Skeletal muscle tissue (tissue), 4 donors: ENCODE measurements around the gene LPAR2. TPM values are rescaled to one million over a fixed set of nuclear protein-coding genes. Genes with fewer than 3 reads are reported as not detected.

Experiments used
- H3K27ac ChIP-seq: one replicate; pipeline ENCODE4 v1.7.0; 2013; ENCODE audit warnings: mild to moderate bottlenecking, low read depth, low read length, inconsistent platforms
- H3K27me3 ChIP-seq, 3 donors: one replicate each; pipeline ENCODE4 v1.7.0; 2013; ENCODE audit warnings: low read length in 3 of 3; ENCODE audit not compliant: control insufficient read depth in 3 of 3, insufficient read depth in 3 of 3
- H3K36me3 ChIP-seq, 3 donors: one replicate each; pipeline ENCODE4 v1.7.0; 2013; ENCODE audit warnings: low read length in 3 of 3; ENCODE audit not compliant: control insufficient read depth in 3 of 3, insufficient read depth in 3 of 3
- H3K4me1 ChIP-seq, 3 donors: one replicate each; pipeline ENCODE4 v1.7.0; 2013; ENCODE audit warnings: low read length in 3 of 3, mild to moderate bottlenecking in 3 of 3; ENCODE audit not compliant: control insufficient read depth in 3 of 3, insufficient read depth in 3 of 3
- H3K4me3 ChIP-seq, 3 donors: one replicate each; pipeline ENCODE4 v1.7.0; 2013; ENCODE audit warnings: low read length in 3 of 3
- H3K9ac ChIP-seq, 3 donors: one replicate each; pipeline ENCODE4 v1.7.0; 2013; ENCODE audit warnings: low read length in 3 of 3, mild to moderate bottlenecking in 3 of 3, moderate library complexity in 2 of 3, low read depth in 1 of 3
- H3K9me3 ChIP-seq, 3 donors: one replicate each; pipeline ENCODE4 v1.7.0; 2013; ENCODE audit warnings: low read length in 3 of 3; ENCODE audit not compliant: control insufficient read depth in 3 of 3
- total RNA-seq: library from RNA; depleted of rRNA; stranded (reverse); fragments of >200 nt; gene quantifications from one replicate; pipeline ENCODE4 v1.2.3, GENCODE V29; 2014
- donor health status: Osteomylitis.

LPAR2 gene
- total RNA-seq, 1 donor from 2014 or later, result 1.6 TPM

DNA sequence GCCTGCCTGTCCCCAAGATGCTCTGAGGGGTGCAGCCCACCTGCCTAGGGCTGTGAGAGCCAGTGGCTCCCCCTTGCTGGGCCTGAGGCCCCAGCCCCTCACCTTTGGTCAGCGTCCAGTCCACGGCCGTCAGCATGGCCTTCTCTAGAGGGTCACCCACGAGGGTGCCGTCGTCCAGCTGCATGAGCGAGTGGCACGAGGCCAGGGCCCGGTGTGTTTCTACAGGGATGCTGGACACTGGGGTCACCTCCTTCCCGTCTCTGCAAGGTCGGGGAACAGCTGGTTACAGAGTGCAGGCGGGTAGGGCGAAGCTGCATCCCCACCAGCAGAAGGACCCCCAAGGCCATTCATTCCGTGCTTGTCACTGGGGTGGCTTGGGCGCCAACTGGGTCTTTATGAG, 26.4 kb upstream of the LPAR2 start:
- Histone ChIP-seq H3K27me3 (no peaks in the 10 kb centered on the region), H3K4me1 (peaks cover 0 to 4% (median 0%) of the 10 kb centered on the region in 3 donors), H3K9ac (no peak overlapping the region), H3K4me3 (no peak overlapping the region), H3K9me3 (no peaks in the 10 kb centered on the region), H3K36me3 (peaks cover 86 to 93% (median 88%) of the 10 kb centered on the region in 3 donors), H3K27ac (no peak overlapping the region)

DNA sequence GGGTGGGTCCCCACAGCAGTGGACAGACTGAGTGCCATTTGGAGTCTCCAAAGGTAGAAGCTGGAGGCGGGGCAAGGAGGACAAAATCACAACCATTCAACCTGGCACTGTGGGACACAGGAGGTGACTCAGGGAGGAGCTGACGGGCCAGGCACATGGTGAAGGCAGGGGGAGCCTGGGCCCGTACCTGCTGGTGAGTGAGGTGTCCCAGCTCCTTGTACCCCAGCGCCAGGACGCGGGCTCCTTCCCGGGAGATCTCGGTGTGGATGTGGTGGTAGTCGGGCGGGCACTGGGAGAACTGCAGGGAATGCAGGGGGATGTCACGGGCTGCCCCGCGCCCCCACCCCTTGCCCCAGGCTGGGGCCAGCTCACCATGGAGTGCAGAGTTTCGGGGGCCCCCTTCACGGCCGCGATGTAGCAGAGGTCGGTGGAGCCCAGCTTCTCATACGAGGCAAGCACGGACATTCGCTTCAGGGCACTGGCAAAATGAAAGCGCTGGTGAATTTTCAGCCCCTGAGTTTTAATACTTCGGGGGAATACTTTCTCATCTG, 25.7 kb upstream of the LPAR2 start:
- Histone ChIP-seq H3K4me3 (no peak overlapping the region), H3K9me3 (no peaks in the 10 kb centered on the region), H3K4me1 (peaks cover 0 to 4% (median 0%) of the 10 kb centered on the region in 3 donors), H3K27ac (no peak overlapping the region), H3K27me3 (no peaks in the 10 kb centered on the region), H3K36me3 (peaks cover 87 to 94% (median 90%) of the 10 kb centered on the region in 3 donors), H3K9ac (no peak overlapping the region)

DNA sequence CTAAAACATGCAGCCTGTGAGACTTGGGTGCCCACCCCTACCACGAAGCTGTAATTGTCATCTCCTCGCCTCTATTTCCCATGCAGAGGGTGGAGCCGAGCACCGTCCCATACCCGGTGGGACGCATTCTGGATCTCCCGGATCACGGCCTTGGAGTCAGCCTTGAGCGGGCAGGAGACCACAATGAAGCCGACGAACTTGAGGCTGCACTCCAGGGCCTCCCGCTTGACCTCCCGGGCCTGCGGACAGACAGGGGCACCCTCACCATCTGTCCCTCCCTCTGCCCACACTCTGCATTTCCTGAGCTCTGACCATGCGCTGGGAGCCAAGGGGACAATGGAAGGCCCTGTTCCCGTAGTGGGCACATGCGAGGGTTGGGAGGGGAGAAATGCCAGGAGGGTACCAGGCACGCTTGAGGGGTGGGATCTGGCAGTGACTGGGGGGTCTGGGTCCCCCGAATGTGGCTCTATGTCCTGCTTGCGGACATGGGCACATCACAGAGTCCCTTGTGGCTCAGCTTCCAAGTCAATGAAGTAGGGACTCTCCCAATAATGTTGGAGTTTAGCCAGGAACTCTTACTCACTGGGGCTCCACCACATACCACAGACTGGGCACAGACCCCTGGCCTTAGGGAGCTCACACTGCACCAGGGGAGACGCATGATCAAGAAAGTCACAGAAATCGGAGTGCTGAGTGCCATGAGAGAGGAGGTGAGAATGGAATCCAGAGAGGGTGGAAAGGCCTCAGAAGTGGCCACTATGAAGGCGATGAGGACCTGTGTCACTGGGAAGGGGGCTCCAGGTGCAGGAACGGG, 24.7 kb upstream of the LPAR2 start:
- Histone ChIP-seq H3K27ac (no peak overlapping the region), H3K27me3 (no peaks in the 10 kb centered on the region), H3K4me1 (peaks cover 0 to 4% (median 0%) of the 10 kb centered on the region in 3 donors), H3K9me3 (no peaks in the 10 kb centered on the region), H3K9ac (no peak overlapping the region), H3K36me3 (peaks cover 81 to 85% (median 82%) of the 10 kb centered on the region in 3 donors), H3K4me3 (no peak overlapping the region)

DNA sequence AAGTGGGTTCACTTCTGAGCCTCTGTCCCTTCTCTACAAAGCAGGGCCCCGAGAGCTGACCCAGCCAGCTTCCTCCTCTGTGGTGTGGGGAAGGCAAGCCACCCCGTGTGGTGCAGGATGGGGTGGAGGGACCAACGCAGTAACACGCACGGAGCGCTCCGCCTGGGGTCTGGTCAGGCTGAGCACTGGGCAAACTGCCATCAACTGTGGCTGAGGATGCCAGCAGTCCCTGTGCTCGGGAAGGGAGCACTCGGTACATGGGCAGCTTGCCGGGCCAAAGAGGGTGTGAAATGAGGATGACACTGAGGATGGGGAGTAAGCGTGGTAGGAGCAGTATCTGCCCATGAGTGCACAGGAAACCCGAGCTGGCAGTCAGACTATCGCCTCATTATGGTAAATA, 23.1 kb upstream of the LPAR2 start:
- Histone ChIP-seq H3K27me3 (no peaks in the 10 kb centered on the region), H3K9ac (no peak overlapping the region), H3K4me3 (no peak overlapping the region), H3K27ac (no peak overlapping the region), H3K36me3 (peaks cover 77 to 85% (median 81%) of the 10 kb centered on the region in 3 donors), H3K4me1 (peaks cover 0 to 4% (median 0%) of the 10 kb centered on the region in 3 donors), H3K9me3 (no peaks in the 10 kb centered on the region)

DNA sequence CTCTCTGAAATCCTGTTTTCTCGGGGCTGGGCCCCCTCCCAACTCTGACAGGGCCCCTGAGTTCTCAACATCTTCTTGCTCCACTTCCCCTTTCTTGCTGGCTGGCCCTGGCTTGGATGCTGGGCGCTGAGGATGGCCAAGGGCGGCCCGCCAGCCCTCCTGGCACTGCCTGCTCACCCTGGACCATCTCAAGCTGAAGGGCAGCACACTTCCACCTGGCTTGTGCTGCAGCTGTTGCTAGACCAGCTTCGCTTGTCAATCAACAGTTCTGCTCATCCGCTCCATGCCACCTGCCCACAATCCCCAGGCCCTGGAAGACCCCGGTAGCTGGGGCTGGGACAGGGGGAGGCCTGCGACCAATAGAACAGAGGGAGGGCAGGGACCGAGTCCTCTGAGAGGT, 22.3 kb upstream of the LPAR2 start:
- H3K36me3 ChIP-seq, result peaks cover 77 to 85% (median 79%) of the 10 kb centered on the region in 3 donors
- no peak overlapping the region for H3K27ac ChIP-seq
- H3K9ac ChIP-seq, result no peak overlapping the region
- H3K4me3 ChIP-seq, result no peak overlapping the region
- H3K4me1 ChIP-seq, result peaks cover 0 to 4% (median 0%) of the 10 kb centered on the region in 3 donors
- no peaks in the 10 kb centered on the region for H3K9me3 ChIP-seq
- H3K27me3 ChIP-seq, result no peaks in the 10 kb centered on the region

DNA sequence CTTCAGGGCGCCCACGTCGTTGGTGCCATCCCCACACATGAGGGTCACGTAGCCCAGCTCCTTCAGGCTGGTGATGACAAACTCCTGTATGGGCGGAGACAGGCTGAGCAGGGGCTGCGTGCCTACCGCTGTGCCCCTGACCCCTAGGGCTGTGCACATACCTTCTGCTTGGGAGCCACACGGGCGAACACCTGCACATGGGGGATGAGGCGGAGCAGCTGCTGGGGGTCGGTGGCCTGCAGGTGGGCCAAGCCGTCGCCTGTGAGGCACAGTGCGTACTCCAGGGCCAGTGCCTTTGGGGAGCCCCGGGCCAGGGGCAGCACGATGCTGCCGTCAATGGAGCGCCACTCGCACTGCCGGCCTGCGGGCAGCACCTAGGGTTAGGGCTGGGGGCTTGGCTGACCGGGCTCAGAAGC, 21.6 kb upstream of the LPAR2 start:
- Histone ChIP-seq H3K9me3 (no peaks in the 10 kb centered on the region), H3K9ac (no peak overlapping the region)

DNA sequence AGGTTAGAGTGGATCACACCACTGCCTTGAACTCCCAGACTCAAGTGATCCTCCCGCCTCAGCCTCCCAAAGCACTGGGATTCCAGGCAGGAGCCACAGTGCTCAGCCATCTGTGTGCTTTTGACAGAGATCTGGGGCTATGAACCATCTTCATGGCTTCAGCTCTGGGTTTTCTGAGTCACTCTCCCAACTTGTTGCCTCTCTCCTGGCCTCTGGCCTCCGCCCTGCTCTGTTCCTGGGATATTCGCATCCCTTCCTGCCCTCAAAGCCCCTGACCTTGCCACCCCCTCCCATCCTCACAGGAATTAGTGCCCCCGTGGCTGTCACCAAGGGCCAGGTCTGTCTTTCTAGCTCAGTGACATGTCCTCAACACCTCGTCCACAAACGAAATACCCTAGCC, 21.1 kb upstream of the LPAR2 start:
- H3K27ac ChIP-seq, result no peak overlapping the region
- peaks cover 72 to 78% (median 73%) of the 10 kb centered on the region in 3 donors for H3K36me3 ChIP-seq
- H3K4me3 ChIP-seq, result no peak overlapping the region
- no peaks in the 10 kb centered on the region for H3K27me3 ChIP-seq
- no peaks in the 10 kb centered on the region for H3K9me3 ChIP-seq
- no peak overlapping the region for H3K9ac ChIP-seq
- H3K4me1 ChIP-seq, result peaks cover 0 to 4% (median 0%) of the 10 kb centered on the region in 3 donors

More for the DNA sequence above, 21.6 kb upstream of the LPAR2 start:
- Histone ChIP-seq H3K36me3 (peaks cover 75 to 82% (median 76%) of the 10 kb centered on the region in 3 donors), H3K27me3 (no peaks in the 10 kb centered on the region), H3K4me3 (no peak overlapping the region), H3K4me1 (peaks cover 0 to 4% (median 0%) of the 10 kb centered on the region in 3 donors), H3K27ac (no peak overlapping the region)

DNA sequence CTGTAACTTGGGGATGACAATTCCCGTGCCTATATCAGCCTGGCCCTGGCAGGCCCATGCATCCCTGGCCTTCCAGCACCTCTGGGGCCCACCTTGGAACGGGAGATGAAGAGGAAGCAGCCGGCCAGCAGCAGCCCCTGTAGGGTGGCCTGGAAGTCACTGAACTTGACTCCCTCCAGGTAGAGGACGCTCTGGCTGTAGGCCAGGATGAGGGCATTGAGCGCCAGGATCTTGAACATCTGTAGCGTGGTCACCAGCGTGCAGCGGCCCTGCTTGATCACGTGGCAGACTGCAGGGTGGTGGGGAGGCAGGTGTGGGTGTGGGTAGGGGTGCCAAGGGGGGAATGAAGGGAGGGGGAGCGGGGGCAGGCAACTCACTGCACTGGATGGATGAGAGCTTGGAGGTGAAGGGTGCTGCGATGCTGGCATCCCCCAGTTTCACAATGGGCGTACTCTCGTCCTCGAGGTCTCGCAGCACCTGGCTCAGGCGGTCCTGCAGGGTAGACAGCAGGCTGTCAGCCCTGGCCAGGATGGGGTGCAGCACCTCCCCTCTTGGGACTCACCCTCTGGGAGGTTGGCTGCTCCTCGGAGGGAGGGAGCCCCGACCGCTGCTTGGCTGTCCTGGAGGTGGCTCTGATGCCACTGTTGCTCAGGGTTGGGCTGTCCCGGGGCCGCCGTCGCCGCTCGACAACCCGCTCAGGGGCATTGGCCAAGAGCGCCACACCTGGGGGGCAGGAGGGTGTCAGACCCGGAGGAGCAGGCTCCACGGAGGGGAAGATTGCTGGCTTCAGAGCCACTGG, 19.2 kb upstream of the LPAR2 start:
- Histone ChIP-seq H3K4me1 (peaks cover 7 to 11% (median 11%) of the 10 kb centered on the region in 3 donors), H3K9ac (no peak overlapping the region), H3K9me3 (no peaks in the 10 kb centered on the region), H3K27me3 (peaks cover 0 to 4% (median 0%) of the 10 kb centered on the region in 3 donors), H3K36me3 (peaks cover 55 to 61% (median 57%) of the 10 kb centered on the region in 3 donors), H3K27ac (no peak overlapping the region), H3K4me3 (no peak overlapping the region)

DNA sequence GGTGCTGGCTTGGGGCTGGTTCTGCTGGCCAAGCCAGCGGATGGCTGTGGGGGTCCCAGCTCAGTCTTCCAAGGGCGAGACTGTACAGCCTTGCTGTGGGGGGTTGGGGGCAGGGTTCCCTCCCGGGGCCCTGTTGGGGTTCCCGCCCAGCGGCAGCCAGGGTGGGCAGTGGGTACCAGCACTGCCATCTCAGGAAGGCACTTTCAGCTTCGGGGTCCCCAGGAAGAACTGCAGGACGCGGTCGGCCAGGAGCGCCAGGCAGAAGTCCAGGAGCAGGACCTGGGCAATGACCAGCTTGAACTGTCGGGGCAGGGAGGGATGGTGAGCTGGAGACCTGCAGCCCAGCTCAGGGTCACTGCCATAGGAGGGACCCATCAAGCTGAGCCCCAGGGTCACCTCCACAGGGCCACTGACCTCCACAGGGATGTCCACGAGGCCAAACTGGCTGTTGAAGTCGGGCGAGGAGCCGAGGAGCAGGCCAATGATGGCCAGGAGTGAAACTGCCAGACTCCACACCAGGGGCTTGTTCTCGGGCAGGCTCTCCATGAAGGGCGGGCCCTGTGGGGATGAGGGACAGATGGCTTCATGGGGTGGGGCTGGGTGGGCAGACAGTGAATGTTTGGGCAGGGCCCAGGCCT, 17.3 kb upstream of the LPAR2 start:
- Histone ChIP-seq H3K4me3 (no peak overlapping the region), H3K9ac (no peak overlapping the region), H3K27ac (no peak overlapping the region), H3K9me3 (no peaks in the 10 kb centered on the region), H3K4me1 (peaks cover 7 to 11% (median 7%) of the 10 kb centered on the region in 3 donors), H3K36me3 (peaks cover 37 to 43% (median 39%) of the 10 kb centered on the region in 3 donors), H3K27me3 (peaks cover 0 to 4% (median 0%) of the 10 kb centered on the region in 3 donors)
